GM18858 (cell line): ENCODE data around the gene SYCP2L.
"Not testable (repeated sequence)": the region's sequence is repeated elsewhere in the genome, so short reads cannot be mapped to it uniquely, and the experiment has no call there.

ENCODE experiments used
- ATAC-seq: cut with Tn5 transposase; IDR thresholded peaks from one replicate; pipeline ENCODE4 v1.9.1; 2021; ENCODE audit not compliant: unreplicated experiment

Gene SYCP2L

DNA sequence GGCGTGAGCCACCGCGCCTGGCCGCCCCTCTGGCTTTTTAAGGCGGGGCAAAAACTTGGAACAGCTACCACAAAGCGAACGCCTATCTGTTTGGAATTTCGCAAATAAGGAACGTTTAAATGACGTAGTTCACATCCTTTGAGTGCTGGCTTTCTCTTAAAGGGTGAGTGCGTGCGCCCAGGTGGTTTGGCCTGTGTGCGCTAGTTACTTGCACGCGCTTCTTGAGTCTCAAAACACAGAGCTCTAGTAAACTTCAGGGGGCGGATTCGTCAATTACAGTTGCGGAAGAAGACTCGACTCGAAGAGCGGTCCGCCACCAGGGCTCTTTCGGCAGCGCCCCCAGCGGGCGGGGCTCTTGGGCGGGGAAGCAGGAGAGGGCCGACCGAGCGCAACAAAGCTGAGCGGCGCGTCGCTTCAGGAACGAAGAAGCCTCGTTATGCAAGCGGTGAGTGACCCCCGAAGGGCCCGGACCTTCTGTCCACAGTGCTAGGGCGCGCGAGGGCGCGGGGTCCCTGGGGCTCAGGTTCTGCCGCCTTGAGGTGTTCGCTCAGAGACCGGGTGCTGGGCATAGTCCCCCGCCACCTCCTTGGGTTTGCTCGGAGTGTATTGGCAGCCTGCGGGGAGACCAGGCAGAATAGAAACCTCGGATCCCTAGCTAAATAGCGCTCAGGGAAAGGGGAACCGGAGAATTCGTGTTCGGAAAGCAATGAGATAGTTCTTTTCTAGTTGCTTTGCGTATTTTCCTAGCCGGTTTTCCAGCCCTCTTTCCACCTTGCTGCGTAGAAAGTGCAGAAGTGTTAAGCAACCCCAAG, at the start of gene SYCP2L:
Gene SYCP2L, plus strand, starts transcription at position 362 of the 812 bp plus-strand sequence. Its CDS starts 75 bp downstream, at position 437.
- ATAC-seq: no peak

GRCh38 chr6:10837622-10837994, 49.2 kb upstream of the SYCP2L start:
- no peak for ATAC-seq

DNA sequence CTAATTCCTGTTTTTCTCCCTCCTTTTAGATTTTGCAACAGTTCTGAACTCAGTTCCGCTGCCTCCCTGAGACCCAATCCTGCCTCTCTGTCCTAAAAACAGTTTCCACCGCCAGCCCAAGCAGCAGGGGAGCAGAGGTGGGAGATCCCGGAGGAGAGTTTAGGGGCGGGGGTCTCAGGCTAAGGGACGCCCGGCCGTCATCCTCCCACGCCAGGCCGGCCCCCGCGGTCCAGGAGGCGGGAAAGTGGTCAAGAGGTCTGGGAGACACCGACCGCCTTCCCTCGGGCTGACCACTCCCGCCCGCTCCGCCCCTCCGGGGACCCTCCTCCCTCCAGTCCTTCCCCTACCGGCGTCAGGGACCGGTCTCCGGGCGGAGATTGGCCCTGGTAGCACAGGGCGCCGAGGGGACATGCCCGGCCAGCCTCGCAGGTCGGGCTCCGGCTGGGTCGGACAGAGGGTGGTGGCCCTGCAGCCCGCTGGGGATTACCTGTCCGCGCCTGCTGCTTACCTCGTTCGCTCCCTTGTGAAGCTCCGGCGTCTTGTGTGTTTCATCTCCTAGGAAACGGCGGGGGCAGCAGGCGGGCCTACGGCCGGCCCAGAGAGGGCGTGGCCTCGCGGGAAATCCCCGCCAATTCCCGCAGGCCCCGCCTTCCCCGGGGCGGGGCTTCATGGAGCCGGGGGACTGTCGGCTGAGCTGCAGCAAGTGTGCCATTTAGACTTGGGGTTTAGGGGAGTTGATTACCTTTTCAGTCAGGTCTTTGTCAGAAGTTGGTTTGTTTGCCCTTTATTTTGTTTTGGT, 48.7 kb upstream of the SYCP2L start, which contains the start of gene MAK:
Gene MAK, minus strand, starts transcription at position 545 of the 799 bp plus-strand sequence. CDS start 7,891 bp downstream, outside the sequence.
- peak; percentile 63 for ATAC-seq

- ATAC-seq: peak; percentile 72
These were observed 48.0 kb upstream of the SYCP2L start for GRCh38 chr6:10838794-10839333.

GRCh38 chr6:10843554-10843953, 43.3 kb upstream of the SYCP2L start:
- ATAC-seq: no peak

DNA sequence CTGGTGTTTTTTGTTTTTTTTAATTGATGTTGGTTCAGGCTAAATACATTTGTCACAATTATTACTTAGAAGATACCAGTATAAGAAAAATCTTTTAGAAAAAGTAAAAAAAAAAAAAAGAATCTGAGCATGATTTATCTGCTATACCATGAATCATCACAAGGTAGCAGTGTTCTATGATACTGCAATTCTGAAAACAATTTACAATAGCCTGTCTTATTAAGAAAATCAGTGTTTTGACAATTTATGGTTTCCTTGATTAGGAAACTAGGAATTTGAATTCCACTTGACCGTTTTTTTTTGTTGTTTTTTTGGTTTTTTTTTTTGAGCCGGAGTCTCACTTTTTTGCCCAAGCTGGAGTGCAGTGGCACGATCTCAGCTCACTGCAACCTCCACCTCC, 39.2 kb upstream of the SYCP2L start:
- ATAC-seq: no peak

- no peak for ATAC-seq
These were observed 37.0 kb upstream of the SYCP2L start for GRCh38 chr6:10849901-10850300.

DNA sequence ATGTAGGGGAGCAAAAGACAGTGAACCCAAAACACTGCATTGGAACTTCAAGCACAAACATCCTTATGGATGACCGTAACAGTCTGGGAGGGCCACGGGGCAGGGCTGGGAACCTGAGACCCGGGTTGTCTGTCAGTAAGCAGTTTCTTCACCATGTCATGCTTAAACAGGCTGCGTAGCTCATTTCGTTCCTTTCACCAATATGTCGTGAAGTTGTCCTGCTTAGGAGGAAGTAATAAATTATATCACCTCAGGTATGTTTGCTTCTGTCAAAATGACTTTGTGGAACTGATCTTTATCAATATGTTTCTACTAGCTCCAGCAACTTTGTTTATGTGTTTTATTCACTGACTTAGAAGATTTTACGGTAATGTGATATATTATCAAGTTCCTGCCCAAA, 36.1 kb upstream of the SYCP2L start:
- ATAC-seq: no peak

DNA sequence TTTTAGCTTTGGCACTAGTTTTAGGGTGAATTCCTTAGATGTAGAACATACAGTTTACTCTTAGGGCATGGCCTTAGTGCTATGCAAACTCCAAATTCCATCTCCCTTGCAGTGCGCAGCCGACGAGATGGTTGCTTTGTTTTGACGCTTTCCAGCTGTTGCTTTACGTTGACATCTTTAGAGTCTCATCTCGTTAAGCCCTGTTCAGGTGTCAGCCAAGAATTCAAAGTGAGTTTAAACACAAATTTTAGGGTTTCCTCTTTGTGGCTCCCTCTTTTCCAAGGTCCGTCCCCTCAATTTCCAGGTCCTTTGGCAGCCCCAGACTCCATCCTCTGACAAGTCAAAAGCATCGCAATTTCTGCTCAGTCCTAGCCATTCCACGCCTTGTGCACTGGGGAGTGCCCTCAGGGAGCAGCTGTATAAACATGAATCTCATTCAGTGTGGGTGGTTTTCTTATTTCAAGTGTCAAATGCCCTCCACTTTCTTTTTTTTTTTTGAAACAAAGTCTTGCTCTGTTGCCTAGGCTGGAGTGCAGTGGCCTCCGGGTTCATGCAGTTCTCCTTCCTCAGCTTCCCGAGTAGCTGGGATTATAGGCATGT, 34.4 kb upstream of the SYCP2L start:
- no peak for ATAC-seq

DNA sequence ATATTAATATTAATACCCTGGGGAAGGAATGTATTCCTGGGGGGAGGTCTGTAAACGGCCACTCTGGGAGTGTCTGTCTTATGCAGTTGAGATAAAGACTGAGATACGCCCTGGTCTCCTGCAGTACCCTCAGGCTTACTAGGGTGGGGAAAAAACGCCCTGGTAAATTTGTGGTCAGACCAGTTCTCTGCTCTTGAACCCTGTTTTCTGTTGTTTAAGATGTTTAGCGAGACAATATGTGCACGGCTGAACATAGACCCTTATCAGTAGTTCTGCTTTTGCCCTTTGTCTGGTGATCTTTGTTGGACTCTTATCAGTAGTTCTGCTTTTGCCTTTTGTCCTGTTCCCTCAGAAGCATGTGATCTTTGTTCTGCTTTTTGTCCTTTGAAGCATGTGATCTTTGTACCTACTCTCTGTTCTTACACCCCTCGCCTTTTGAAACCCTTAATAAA, 33.0 kb upstream of the SYCP2L start:
- not testable (repeated sequence) for ATAC-seq

DNA sequence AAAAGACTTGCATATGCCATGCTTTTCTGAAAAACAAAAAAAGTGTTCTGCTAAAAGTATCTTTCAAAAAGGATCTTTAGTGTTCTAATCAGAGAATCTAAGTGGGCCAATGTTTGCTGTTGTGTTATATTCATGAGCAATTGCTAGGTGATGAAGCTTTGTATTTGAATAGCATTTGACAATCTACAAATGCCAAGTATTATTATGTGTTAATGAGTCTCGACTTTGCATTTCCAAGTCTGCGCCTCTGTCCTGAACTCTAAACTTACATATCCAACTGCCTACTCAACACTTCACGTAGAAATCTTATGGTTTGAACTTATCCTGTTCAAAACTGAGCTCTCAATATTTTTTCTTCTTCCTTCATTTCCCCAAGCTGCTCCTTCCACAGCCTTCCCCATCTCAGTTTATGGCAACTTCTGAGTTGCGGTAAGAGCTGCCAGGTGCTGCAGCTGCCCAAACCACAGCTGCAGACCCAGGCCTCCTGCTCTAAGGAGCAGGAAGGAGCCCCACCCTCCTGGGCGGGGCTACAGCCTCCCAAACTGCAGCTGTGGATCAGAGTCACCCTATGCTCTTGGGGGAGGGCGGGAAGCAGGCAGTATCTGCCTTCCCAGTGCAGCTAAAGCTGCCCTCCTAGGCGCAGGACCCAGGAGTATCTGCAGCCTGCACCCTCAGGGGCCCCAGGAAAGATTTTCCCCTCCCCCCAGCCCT, 31.8 kb upstream of the SYCP2L start:
- ATAC-seq: no peak

GRCh38 chr6:10857259-10857658, 29.6 kb upstream of the SYCP2L start:
- ATAC-seq: no peak

- ATAC-seq: no peak
These were observed 25.8 kb upstream of the SYCP2L start for GRCh38 chr6:10861086-10861485.

DNA sequence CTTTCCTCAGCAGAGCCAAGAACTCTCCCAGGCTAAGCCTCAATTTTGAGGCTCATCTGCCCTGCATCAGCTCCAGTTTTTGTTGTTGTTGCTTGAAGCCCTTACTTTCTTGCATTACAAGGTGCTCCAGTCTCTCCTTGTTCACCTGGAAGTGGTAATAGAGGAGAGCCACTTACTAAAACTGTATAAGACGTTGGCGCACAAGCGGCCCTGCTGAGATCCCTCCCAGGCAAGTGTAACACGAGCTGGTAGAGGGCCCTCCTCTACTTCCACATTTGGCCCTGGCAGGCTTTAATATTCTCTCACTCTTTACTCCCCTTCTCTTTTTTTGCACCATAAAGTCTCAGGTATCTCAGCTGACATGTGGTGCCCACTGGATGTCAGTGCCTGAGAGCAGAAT, 24.5 kb upstream of the SYCP2L start:
- ATAC-seq: no peak

DNA sequence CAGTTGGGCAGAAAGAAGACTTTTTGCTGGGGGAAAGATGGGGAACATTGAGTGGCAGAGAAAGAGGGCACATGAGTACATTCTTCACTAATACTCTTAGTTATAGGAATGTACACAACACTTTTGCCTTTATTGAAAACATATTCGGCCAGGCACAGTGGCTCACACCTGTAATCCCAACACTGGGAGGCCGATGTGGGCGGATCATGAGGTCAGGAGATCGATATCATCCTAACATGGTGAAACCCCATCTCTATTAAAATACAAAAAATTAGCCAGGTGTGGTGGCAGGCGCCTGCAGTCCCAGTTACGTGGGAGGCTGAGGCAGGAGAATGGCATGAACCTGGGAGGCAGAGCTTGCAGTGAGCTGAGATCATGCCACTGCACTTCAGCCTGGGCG, 23.8 kb upstream of the SYCP2L start:
- ATAC-seq: not testable (repeated sequence)

GRCh38 chr6:10866709-10867108, 20.1 kb upstream of the SYCP2L start:
- ATAC-seq: not testable (repeated sequence)

GRCh38 chr6:10867952-10868351, 18.9 kb upstream of the SYCP2L start:
- ATAC-seq: no peak

- no peak for ATAC-seq
These were observed 13.5 kb upstream of the SYCP2L start for GRCh38 chr6:10873374-10873773.

GRCh38 chr6:10874207-10874606, 12.6 kb upstream of the SYCP2L start:
- ATAC-seq: no peak

DNA sequence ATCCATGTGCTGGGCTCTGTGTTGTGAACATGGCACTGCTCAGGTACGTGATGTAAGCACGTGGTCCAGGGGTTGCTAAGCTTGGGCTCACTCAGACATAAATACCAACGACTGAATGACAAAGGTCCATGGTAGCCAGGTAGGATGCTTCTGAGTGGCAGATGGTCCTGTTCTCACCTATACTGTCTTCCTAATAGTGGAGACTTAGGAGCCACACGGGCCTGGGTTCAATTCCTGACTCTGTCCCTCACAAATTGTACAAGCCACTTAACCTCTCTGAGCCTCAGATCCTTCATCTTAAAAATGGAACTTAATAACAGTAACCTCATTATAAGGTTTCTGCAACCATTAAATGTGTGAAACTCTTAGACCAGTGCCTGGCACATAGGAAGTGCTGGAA, 11.8 kb upstream of the SYCP2L start:
- no peak for ATAC-seq

DNA sequence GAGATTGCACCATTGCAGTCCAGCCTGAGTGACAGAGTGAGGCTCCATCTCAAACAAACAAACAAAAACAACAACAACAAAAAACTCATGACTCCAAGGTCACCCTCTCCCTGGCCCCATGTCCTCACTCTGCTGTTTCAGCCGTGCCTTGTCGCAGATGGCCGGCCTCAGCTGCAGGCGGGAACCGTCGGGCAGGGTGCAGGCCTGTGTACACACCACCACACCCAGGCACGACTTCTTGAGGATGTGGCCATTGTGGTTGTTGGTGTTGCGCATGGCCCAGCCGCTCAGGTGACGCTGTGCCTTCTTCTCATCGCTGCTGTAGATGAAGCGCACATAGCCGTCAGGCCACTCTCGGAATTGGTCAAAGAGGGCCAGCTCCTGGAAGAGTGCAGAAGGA, 9.8 kb upstream of the SYCP2L start:
- ATAC-seq: no peak
